Skeletal muscle tissue (tissue), 4 donors: Measurements from ENCODE around the gene CCDC6. TPM values are rescaled to one million over a fixed set of nuclear protein-coding genes. Genes with fewer than 3 reads are reported as not detected.

Source experiments
- H3K27ac ChIP-seq: one replicate; pipeline ENCODE4 v1.7.0; 2013; ENCODE audit warnings: mild to moderate bottlenecking, low read depth, low read length, inconsistent platforms
- H3K27me3 ChIP-seq, 3 donors: one replicate each; pipeline ENCODE4 v1.7.0; 2013; ENCODE audit warnings: low read length in 3 of 3; ENCODE audit not compliant: control insufficient read depth in 3 of 3, insufficient read depth in 3 of 3
- H3K36me3 ChIP-seq, 3 donors: one replicate each; pipeline ENCODE4 v1.7.0; 2013; ENCODE audit warnings: low read length in 3 of 3; ENCODE audit not compliant: control insufficient read depth in 3 of 3, insufficient read depth in 3 of 3
- H3K4me1 ChIP-seq, 3 donors: one replicate each; pipeline ENCODE4 v1.7.0; 2013; ENCODE audit warnings: low read length in 3 of 3, mild to moderate bottlenecking in 3 of 3; ENCODE audit not compliant: control insufficient read depth in 3 of 3, insufficient read depth in 3 of 3
- H3K4me3 ChIP-seq, 3 donors: one replicate each; pipeline ENCODE4 v1.7.0; 2013; ENCODE audit warnings: low read length in 3 of 3
- H3K9ac ChIP-seq, 3 donors: one replicate each; pipeline ENCODE4 v1.7.0; 2013; ENCODE audit warnings: low read length in 3 of 3, mild to moderate bottlenecking in 3 of 3, moderate library complexity in 2 of 3, low read depth in 1 of 3
- H3K9me3 ChIP-seq, 3 donors: one replicate each; pipeline ENCODE4 v1.7.0; 2013; ENCODE audit warnings: low read length in 3 of 3; ENCODE audit not compliant: control insufficient read depth in 3 of 3
- total RNA-seq: library from RNA; depleted of rRNA; stranded (reverse); fragments of >200 nt; gene quantifications from one replicate; pipeline ENCODE4 v1.2.3, GENCODE V29; 2014
- donor health status: Osteomylitis.

The CCDC6 gene
- total RNA-seq, 1 donor from 2014 or later = 24.5 TPM

GRCh38 chr10:59898125-59898835 is 8.1 kb downstream of the CCDC6 start:
- H3K27ac ChIP-seq = no peak overlapping the region
- no peaks in the 10 kb centered on the region for H3K36me3 ChIP-seq
- H3K4me1 ChIP-seq = peaks cover 35 to 59% (median 43%) of the 10 kb centered on the region in 3 donors
- no peaks in the 10 kb centered on the region for H3K27me3 ChIP-seq
- H3K9me3 ChIP-seq = no peaks in the 10 kb centered on the region
- H3K9ac ChIP-seq = peak overlapping the region in 1 of 3 donors; percentile 41
- H3K4me3 ChIP-seq = peak overlapping the region in 2 of 3 donors; percentile 10 to 14

- Histone ChIP-seq H3K9ac (no peak overlapping the region), H3K36me3 (no peaks in the 10 kb centered on the region), H3K4me3 (no peak overlapping the region), H3K9me3 (no peaks in the 10 kb centered on the region), H3K27me3 (no peaks in the 10 kb centered on the region), H3K4me1 (peaks cover 41 to 56% (median 50%) of the 10 kb centered on the region in 3 donors), H3K27ac (no peak overlapping the region)
These were observed 10.2 kb downstream of the CCDC6 start for GRCh38 chr10:59896191-59896590.

GRCh38 chr10:59895629-59896116 is 10.7 kb downstream of the CCDC6 start:
- Histone ChIP-seq H3K27me3 (no peaks in the 10 kb centered on the region), H3K27ac (no peak overlapping the region), H3K4me1 (peaks cover 41 to 55% (median 50%) of the 10 kb centered on the region in 3 donors), H3K4me3 (no peak overlapping the region), H3K9me3 (no peaks in the 10 kb centered on the region), H3K36me3 (no peaks in the 10 kb centered on the region), H3K9ac (peak overlapping the region in 1 of 3 donors; percentile 52)

- Histone ChIP-seq H3K9ac (no peak overlapping the region), H3K9me3 (no peaks in the 10 kb centered on the region), H3K36me3 (peaks cover 3 to 8% (median 7%) of the 10 kb centered on the region in 3 donors), H3K27me3 (no peaks in the 10 kb centered on the region), H3K4me3 (no peak overlapping the region), H3K27ac (peak overlapping the region; percentile 2), H3K4me1 (peaks cover 34 to 47% (median 40%) of the 10 kb centered on the region in 3 donors)
These were observed 12.2 kb downstream of the CCDC6 start for GRCh38 chr10:59894114-59894513.

DNA sequence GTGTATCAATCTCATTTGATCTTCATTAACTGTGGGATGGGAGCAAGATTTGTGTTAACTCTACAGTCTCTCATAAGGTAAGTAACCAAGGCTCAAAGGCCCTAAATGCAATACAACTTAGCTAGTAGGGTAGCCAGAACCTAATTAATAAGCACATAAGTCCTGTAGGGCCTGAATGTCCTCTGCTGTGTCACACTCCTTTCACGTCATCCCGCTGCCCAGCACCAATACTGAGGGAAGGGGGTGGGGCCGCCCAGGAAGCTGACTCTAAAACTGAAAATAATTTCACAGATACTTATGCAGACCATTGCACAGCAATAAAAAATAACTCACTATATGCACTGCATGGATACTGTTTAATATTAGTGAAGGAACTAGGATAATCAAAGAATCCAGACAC is 13.7 kb downstream of the CCDC6 start:
- peaks cover 31 to 42% (median 41%) of the 10 kb centered on the region in 3 donors for H3K4me1 ChIP-seq
- H3K27me3 ChIP-seq = no peaks in the 10 kb centered on the region
- H3K36me3 ChIP-seq = peaks cover 6 to 9% (median 8%) of the 10 kb centered on the region in 3 donors
- no peaks in the 10 kb centered on the region for H3K9me3 ChIP-seq
- no peak overlapping the region for H3K4me3 ChIP-seq
- H3K27ac ChIP-seq = no peak overlapping the region
- H3K9ac ChIP-seq = no peak overlapping the region

DNA sequence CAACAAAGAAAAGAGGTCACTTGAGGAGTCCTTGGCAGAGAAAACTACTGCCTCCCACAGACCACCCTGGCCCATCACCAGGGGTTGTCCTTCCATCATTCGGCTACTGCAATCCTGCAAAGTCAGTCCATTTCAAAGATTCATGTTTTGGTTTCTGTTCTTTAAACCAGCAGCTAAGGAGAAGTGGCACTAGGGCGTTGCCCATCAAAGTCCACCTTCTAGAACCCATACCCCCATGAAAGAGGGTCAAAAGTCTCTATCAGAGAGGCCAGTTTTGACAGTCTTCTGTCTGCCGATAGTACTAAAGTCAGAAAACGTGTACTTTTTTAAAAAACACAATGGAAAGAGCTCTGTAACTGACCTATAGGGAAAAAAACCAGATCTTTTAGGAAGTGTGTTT is 14.4 kb downstream of the CCDC6 start:
- H3K4me1 ChIP-seq = peaks cover 29 to 42% (median 42%) of the 10 kb centered on the region in 3 donors

GRCh38 chr10:59891349-59891748 is 15.0 kb downstream of the CCDC6 start:
- Histone ChIP-seq H3K27ac (no peak overlapping the region), H3K4me1 (peaks cover 30 to 45% (median 44%) of the 10 kb centered on the region in 3 donors)

More for the DNA sequence above, 14.4 kb downstream of the CCDC6 start:
- no peaks in the 10 kb centered on the region for H3K9me3 ChIP-seq
- no peak overlapping the region for H3K27ac ChIP-seq
- H3K36me3 ChIP-seq = peaks cover 6 to 9% (median 8%) of the 10 kb centered on the region in 3 donors
- H3K4me3 ChIP-seq = no peak overlapping the region
- H3K27me3 ChIP-seq = no peaks in the 10 kb centered on the region
- H3K9ac ChIP-seq = no peak overlapping the region

GRCh38 chr10:59888781-59889435 is 17.4 kb downstream of the CCDC6 start:
- no peaks in the 10 kb centered on the region for H3K9me3 ChIP-seq
- peaks cover 6 to 9% (median 8%) of the 10 kb centered on the region in 3 donors for H3K36me3 ChIP-seq

More at GRCh38 chr10:59891349-59891748, 15.0 kb downstream of the CCDC6 start:
- H3K9me3 ChIP-seq = no peaks in the 10 kb centered on the region
- peaks cover 6 to 9% (median 8%) of the 10 kb centered on the region in 3 donors for H3K36me3 ChIP-seq
- H3K4me3 ChIP-seq = no peak overlapping the region
- H3K9ac ChIP-seq = no peak overlapping the region
- no peaks in the 10 kb centered on the region for H3K27me3 ChIP-seq

DNA sequence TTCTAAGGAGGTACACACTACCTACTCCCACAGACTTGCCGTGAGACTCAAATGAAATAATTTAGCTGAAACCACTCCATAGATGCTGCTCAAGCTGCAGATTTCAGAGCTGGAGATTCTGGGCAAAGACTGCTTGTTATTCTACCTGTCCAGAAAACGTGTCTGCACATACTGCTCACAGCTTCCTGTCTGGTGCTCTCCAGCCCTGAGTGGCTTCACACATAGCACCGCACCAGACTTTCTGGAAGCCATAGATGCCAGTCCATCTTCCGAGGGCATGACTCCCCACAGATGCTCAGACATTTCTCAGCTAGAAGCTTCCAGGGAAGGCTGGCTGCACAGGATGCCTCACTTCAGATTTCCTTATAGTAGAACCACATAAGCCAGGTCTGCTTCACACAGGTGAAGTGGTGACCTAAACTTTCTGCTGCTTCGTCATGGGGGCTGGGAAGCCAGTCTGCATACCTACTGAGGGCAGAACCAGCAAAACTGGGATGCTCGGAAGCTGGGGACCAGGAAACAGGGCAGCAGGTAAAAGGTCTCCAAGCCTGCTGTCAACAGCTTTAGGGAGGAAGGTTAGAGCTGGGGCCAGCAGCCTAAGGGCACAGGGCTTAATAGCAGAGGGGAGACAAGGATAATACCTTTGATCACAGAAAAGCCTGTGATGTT is 18.2 kb downstream of the CCDC6 start:
- H3K27me3 ChIP-seq = no peaks in the 10 kb centered on the region
- H3K27ac ChIP-seq = no peak overlapping the region
- H3K36me3 ChIP-seq = peaks cover 6 to 9% (median 8%) of the 10 kb centered on the region in 3 donors
- peaks cover 20 to 23% (median 20%) of the 10 kb centered on the region in 3 donors for H3K4me1 ChIP-seq
- no peak overlapping the region for H3K9ac ChIP-seq
- no peak overlapping the region for H3K4me3 ChIP-seq
- no peaks in the 10 kb centered on the region for H3K9me3 ChIP-seq

More at GRCh38 chr10:59888781-59889435, 17.4 kb downstream of the CCDC6 start:
- Histone ChIP-seq H3K9ac (no peak overlapping the region), H3K27me3 (no peaks in the 10 kb centered on the region), H3K27ac (no peak overlapping the region), H3K4me1 (peaks cover 27 to 28% (median 28%) of the 10 kb centered on the region in 3 donors), H3K4me3 (no peak overlapping the region)
